GM12878 (cell line): ENCODE data around the gene NHERF2. TPM values are rescaled to one million over a fixed set of nuclear protein-coding genes. Genes with fewer than 3 reads are reported as not detected.

Experiments
- ATAC-seq: fragments of 200-7000 bp; cut with Tn5 transposase; 3 replicates; pipeline ENCODE4 v1.9.1; 2020; ENCODE audit warnings: mild to moderate bottlenecking, moderate library complexity
- BruUV-seq: library from RNA; stranded (reverse); fragments of 400-500 nt; replicated peaks from 2 replicates; lab custom pipeline; 2021; lab: Mats Ljungman, UMichigan
- CTCF ChIA-PET: fragments of 300-600 bp; sonication (Branson Sonifier 250); formaldehyde crosslinking; extraction: SDS; loops from one replicate; lab custom pipeline; 2021; ENCODE audit warnings: inconsistent platforms; lab: Yijun Ruan, JAX
- POLR2A ChIA-PET: fragments of 350-600 bp; formaldehyde crosslinking; extraction: SDS; loops from one replicate; lab custom pipeline; 2021; ENCODE audit warnings: inconsistent platforms; lab: Charles Lee
- RAD21 ChIA-PET: fragments of 300-600 bp; sonication (Branson Sonifier 250); formaldehyde crosslinking; loops from one replicate; lab custom pipeline; 2023; ENCODE audit warnings: antibody characterized with exemption; ENCODE audit not compliant: unreplicated experiment; lab: Charles Lee
- SMC1A ChIA-PET: fragments of 300-600 bp; sonication (Branson Sonifier 250); formaldehyde crosslinking; loops from one replicate; lab custom pipeline; 2023; ENCODE audit not compliant: unreplicated experiment, uncharacterized antibody; lab: Charles Lee
- DNase-seq: peaks from one replicate; pipeline ENCODE4 v3.0.0-alpha.2; 2011; ENCODE audit warnings: low read depth, low spot score
- FAIRE-seq: peaks from 3 replicates; lab custom pipeline; 2011; peaks lifted over from hg19 to GRCh38; lab: Jason Lieb, UNC
- H2AFZ ChIP-seq: 2 replicates; pipeline ENCODE4 v1.6.0; 2011; ENCODE audit warnings: low read depth, low read length, control low read depth; ENCODE audit not compliant: control insufficient read depth
- H3K27ac ChIP-seq: 2 replicates; pipeline ENCODE4 v1.5.1; 2011; ENCODE audit warnings: control low read depth; ENCODE audit not compliant: control insufficient read depth, insufficient read depth
- H3K27me3 ChIP-seq, 2 experiments: replicated peaks in 1 of 2; 2 replicates each; pipeline versions ENCODE4 v1.6.0 to v1.6.1; 2011; ENCODE audit warnings: low read length in 1 of 2; ENCODE audit not compliant: control insufficient read depth in 2 of 2, insufficient read depth in 2 of 2
- H3K36me3 ChIP-seq, 2 experiments: 2 replicates each; pipeline ENCODE4 v1.5.1; 2011; ENCODE audit warnings: low read length in 1 of 2; ENCODE audit not compliant: control insufficient read depth in 2 of 2, insufficient read depth in 2 of 2
- H3K4me1 ChIP-seq: 2 replicates; pipeline ENCODE4 v1.6.1; 2011; ENCODE audit warnings: mild to moderate bottlenecking, low read length, moderate library complexity, mixed read lengths; ENCODE audit not compliant: control insufficient read depth, insufficient read depth
- H3K4me2 ChIP-seq: 2 replicates; pipeline ENCODE4 v1.6.0; 2011; ENCODE audit warnings: control low read depth; ENCODE audit not compliant: control insufficient read depth, insufficient read depth
- H3K4me3 ChIP-seq: fragments of 200-600 bp; sonication (generic); 2 replicates; pipeline ENCODE4 v1.5.1; 2016
- H3K79me2 ChIP-seq: 2 replicates; pipeline ENCODE4 v1.6.0; 2011; ENCODE audit warnings: low read length; ENCODE audit not compliant: control insufficient read depth, insufficient read depth
- H3K9ac ChIP-seq: 2 replicates; pipeline ENCODE4 v1.8.0; 2011; ENCODE audit warnings: low read length, control low read depth, mixed read lengths; ENCODE audit not compliant: control insufficient read depth, insufficient read depth
- H3K9me3 ChIP-seq: replicated peaks from 3 replicates; pipeline ENCODE4 v1.5.1; 2011; ENCODE audit warnings: mild to moderate bottlenecking, low read length; ENCODE audit not compliant: control insufficient read depth, insufficient read depth
- H4K20me1 ChIP-seq: 2 replicates; pipeline ENCODE4 v1.6.0; 2011; ENCODE audit not compliant: control insufficient read depth, insufficient read depth
- ATF7 ChIP-seq: fragments of 450-650 bp; IDR thresholded peaks from 2 replicates; pipeline ENCODE4 v1.6.1; 2016; ENCODE audit warnings: low read depth, mild to moderate bottlenecking
- IKZF2 ChIP-seq, 2 experiments: fragments of 450-650 bp; IDR thresholded peaks; 2 replicates each; pipeline ENCODE4 v1.6.1; 2017; ENCODE audit warnings: mild to moderate bottlenecking in 2 of 2, moderate library complexity in 2 of 2
- MTA3 ChIP-seq: IDR thresholded peaks from 2 replicates; pipeline ENCODE4 v1.6.1; 2012; ENCODE audit warnings: low read length, inconsistent platforms, borderline replicate concordance
- NR2C1 ChIP-seq: fragments of 450-650 bp; IDR thresholded peaks from 2 replicates; pipeline ENCODE4 v1.6.1; 2017; ENCODE audit warnings: antibody characterized with exemption, mild to moderate bottlenecking, moderate library complexity
- PAX8 ChIP-seq: fragments of 450-650 bp; IDR thresholded peaks from 2 replicates; pipeline ENCODE4 v1.6.1; 2017; ENCODE audit warnings: mild to moderate bottlenecking, moderate library complexity
- RAD51 ChIP-seq: fragments of 450-650 bp; IDR thresholded peaks from 2 replicates; pipeline ENCODE4 v1.6.1; 2016; ENCODE audit warnings: moderate library complexity, mild to moderate bottlenecking, inconsistent platforms
- SIN3A ChIP-seq: IDR thresholded peaks from 2 replicates; pipeline ENCODE4 v1.6.1; 2012; ENCODE audit warnings: low read depth, low read length, improper control_type of control experiment
- SRF ChIP-seq, 2 experiments: IDR thresholded peaks; 2 replicates each; pipeline ENCODE4 v1.6.1; 2011; ENCODE audit warnings: low read depth in 2 of 2, low read length in 2 of 2, mild to moderate bottlenecking in 1 of 2, moderate library complexity in 1 of 2
- SUZ12 ChIP-seq: fragments of 200-600 bp; sonication (generic); IDR thresholded peaks from one replicate; pipeline ENCODE4 v1.6.1; 2018; ENCODE audit warnings: antibody characterized with exemption, mild to moderate bottlenecking; ENCODE audit not compliant: unreplicated experiment
- TBL1XR1 ChIP-seq: IDR thresholded peaks from 2 replicates; pipeline ENCODE4 v1.6.1; 2012; ENCODE audit warnings: low read depth, low read length, improper control_type of control experiment
- TCF7 ChIP-seq: IDR thresholded peaks from 2 replicates; pipeline ENCODE4 v1.6.1; 2014; ENCODE audit warnings: antibody characterized with exemption, borderline replicate concordance
- ZNF384 ChIP-seq: IDR thresholded peaks from 2 replicates; pipeline ENCODE4 v1.6.1; 2012; ENCODE audit warnings: low read depth, mild to moderate bottlenecking, low read length, improper control_type of control experiment, borderline replicate concordance
- WGBS: methylation state at CpG from one replicate; pipeline ENCODE4 v1.1.6; 2016; ENCODE audit warnings: low lambda C conversion rate; ENCODE audit not compliant: insufficient replicate concordance, insufficient coverage; ENCODE audit errors: missing lambda C conversion rate; 5-methylcytosine and 5-hydroxymethylcytosine counted together
- in situ Hi-C: fragments of 300-500 bp; cut with MboI; formaldehyde crosslinking; loops from 9 replicates; pipeline ENCODE4 v1.14.3; 2018; ENCODE audit warnings: mixed read lengths
- intact Hi-C: fragments of 100-400 bp; cut with micrococcal nuclease; formaldehyde crosslinking; loops from one replicate; pipeline ENCODE4 v1.14.2; 2022; ENCODE audit not compliant: unreplicated experiment
- polyA plus RNA-seq, 11 experiments: library from polyadenylated mRNA; depleted of rRNA in 4 of 11; unstranded in 6 of 11; stranded (reverse) in 5 of 11; fragments of >200 nt; fragmentation: Nextera tagmentation in 4 of 11; fragmentation: Illumina TruSeq in 1 of 11; extraction: Ambion mirVana in 4 of 11; extraction: Trizol in 1 of 11; gene quantifications; 1 replicate in 1 of 11; 2 replicates in 10 of 11; pipeline versions ENCODE4 v1.2.1 to v1.2.3, GENCODE V29; 2011 to 2016; ENCODE audit warnings: inconsistent platforms in 2 of 11, missing spikeins in 2 of 11, low read depth in 1 of 11
- total RNA-seq, 4 experiments: library from RNA; depleted of rRNA in 3 of 4; stranded (reverse); fragments of >200 nt in 3 of 4; fragmentation: Illumina TruSeq in 1 of 4; extraction: Trizol in 1 of 4; gene quantifications; 2 replicates each; pipeline versions ENCODE4 v1.2.1 to v1.2.3, GENCODE V29; 2013 to 2021
- TF ChIP-seq, protein P1 (sequence below): fragments of 450-650 bp; formaldehyde crosslinking; IDR thresholded peaks from 2 replicates; pipeline ENCODE4 v1.5.0; 2022; ENCODE audit warnings: mild to moderate bottlenecking, missing genetic modification characterization
- TF ChIP-seq, protein P2 (sequence below): IDR thresholded peaks from 2 replicates; pipeline ENCODE4 v1.6.1; 2011; ENCODE audit warnings: low read depth, mild to moderate bottlenecking, low read length, moderate library complexity, borderline replicate concordance; ENCODE audit errors: extremely low read depth
- TF ChIP-seq, protein P3 (sequence below): fragments of 450-650 bp; IDR thresholded peaks from 2 replicates; pipeline ENCODE4 v1.6.1; 2018; ENCODE audit warnings: mild to moderate bottlenecking, low read depth, moderate library complexity; ENCODE audit not compliant: partially characterized antibody
- TF ChIP-seq, protein P4 (sequence below): fragments of 450-650 bp; IDR thresholded peaks from 2 replicates; pipeline ENCODE4 v1.6.1; 2017; ENCODE audit warnings: low read depth, mild to moderate bottlenecking, moderate library complexity

NHERF2 gene
- total and polyA plus RNA-seq, 10 of the 15 experiments (the other 5 are each of a cell fraction or from before 2014, with no cell fraction given), result 0.05 to 0.31 (median 0.08) TPM; not detected in 4

DNA sequence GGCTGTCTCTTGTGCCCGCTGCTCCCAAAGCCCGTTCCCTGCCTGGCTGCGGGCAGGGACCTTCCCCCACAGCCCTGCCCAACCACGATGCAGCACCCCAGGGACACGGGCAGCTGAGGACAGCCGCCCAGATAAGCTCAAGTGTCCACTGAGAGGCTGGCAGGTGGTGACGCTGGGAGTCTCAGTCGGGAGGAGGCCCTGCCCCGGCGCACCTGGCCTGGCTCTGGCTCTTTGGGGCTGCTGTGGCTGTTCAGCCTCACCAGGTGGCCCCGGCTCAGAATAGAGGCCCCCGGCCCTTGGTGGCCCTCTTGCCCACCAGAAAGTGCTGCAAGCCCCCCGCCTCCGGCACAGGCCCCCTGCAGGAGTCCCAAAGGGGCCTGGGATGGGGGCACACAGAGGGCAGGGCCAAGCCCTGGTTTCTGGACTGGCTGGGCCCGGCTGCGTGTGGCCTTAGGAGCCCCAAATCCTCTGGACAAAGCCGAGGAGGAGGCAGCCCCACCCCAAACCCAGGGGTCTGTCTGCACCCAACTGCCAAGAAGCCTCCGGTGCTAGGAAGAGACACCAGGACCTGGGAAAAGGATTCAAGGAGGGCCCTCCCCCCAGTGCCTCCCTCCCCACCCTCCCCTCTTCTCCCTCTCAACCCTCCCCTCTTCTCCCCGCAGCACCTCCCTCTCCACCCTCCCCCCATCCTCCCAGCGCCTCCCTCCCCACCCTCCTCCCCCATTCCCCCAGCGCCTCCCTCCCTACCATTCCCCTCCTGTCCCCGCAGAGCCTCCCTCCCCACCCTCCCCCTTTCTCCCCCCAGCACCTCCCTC is 15.7 kb downstream of the NHERF2 start:
- intact Hi-C loops, result no loop called here
- no peak for FAIRE-seq
- no peak overlapping the region for H3K27ac ChIP-seq
- no peaks in the 10 kb centered on the region for H3K9me3 ChIP-seq
- no peak for DNase-seq
- no TSS peak for BruUV-seq
- no peak overlapping the region for H3K9ac ChIP-seq
- ChIA-PET RAD21 (no interaction called here), CTCF (no interaction called here), POLR2A (interaction anchor here (0.9 kb wide), 1 partner anchor 78 kb away, joined by 3 read pairs; the partner anchor contains the start of gene RPS2), SMC1A (no interaction called here)
- peaks cover 0 to 1% of the 10 kb centered on the region in 2 experiments; a peak in 2 of 4 replicates for H3K36me3 ChIP-seq
- no peak overlapping the region for H3K4me2 ChIP-seq
- H3K27me3 ChIP-seq, result no peaks in the 10 kb centered on the region
- peaks cover 4% of the 10 kb centered on the region; the same call in 1 of the 2 replicates for H3K79me2 ChIP-seq
- in situ Hi-C loops, result no loop called here
- no peak overlapping the region for H3K4me3 ChIP-seq
- H2AFZ ChIP-seq, result no peak overlapping the region
- ATAC-seq, result no peak
- H3K4me1 ChIP-seq, result peaks cover 18% of the 10 kb centered on the region
- H4K20me1 ChIP-seq, result no peaks in the 10 kb centered on the region
- WGBS, result 96% methylated on average over 16 of the region's 22 CpGs
- TF ChIP-seq SUZ12 (no peak), NR2C1 (no peak), SRF (IDR thresholded peaks at IDR 0.05; ENCODE audit: low read depth in 2 of 2, low read length in 2 of 2) (no peak), ATF7 (no peak), RAD51 (no peak), ZNF384 (no peak), TBL1XR1 (no peak), SIN3A (no peak), TCF7 (no peak), MTA3 (no peak), PAX8 (no peak), IKZF2 (IDR thresholded peaks at IDR 0.05) (no peak)
- TF ChIP-seq, protein P1, sequence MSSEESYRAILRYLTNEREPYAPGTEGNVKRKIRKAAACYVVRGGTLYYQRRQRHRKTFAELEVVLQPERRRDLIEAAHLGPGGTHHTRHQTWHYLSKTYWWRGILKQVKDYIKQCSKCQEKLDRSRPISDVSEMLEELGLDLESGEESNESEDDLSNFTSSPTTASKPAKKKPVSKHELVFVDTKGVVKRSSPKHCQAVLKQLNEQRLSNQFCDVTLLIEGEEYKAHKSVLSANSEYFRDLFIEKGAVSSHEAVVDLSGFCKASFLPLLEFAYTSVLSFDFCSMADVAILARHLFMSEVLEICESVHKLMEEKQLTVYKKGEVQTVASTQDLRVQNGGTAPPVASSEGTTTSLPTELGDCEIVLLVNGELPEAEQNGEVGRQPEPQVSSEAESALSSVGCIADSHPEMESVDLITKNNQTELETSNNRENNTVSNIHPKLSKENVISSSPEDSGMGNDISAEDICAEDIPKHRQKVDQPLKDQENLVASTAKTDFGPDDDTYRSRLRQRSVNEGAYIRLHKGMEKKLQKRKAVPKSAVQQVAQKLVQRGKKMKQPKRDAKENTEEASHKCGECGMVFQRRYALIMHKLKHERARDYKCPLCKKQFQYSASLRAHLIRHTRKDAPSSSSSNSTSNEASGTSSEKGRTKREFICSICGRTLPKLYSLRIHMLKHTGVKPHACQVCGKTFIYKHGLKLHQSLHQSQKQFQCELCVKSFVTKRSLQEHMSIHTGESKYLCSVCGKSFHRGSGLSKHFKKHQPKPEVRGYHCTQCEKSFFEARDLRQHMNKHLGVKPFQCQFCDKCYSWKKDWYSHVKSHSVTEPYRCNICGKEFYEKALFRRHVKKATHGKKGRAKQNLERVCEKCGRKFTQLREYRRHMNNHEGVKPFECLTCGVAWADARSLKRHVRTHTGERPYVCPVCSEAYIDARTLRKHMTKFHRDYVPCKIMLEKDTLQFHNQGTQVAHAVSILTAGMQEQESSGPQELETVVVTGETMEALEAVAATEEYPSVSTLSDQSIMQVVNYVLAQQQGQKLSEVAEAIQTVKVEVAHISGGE (CRISPR knock-in tag), result no peak
- TF ChIP-seq, protein P2, sequence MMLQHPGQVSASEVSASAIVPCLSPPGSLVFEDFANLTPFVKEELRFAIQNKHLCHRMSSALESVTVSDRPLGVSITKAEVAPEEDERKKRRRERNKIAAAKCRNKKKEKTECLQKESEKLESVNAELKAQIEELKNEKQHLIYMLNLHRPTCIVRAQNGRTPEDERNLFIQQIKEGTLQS, result no peak
- TF ChIP-seq, protein P3, sequence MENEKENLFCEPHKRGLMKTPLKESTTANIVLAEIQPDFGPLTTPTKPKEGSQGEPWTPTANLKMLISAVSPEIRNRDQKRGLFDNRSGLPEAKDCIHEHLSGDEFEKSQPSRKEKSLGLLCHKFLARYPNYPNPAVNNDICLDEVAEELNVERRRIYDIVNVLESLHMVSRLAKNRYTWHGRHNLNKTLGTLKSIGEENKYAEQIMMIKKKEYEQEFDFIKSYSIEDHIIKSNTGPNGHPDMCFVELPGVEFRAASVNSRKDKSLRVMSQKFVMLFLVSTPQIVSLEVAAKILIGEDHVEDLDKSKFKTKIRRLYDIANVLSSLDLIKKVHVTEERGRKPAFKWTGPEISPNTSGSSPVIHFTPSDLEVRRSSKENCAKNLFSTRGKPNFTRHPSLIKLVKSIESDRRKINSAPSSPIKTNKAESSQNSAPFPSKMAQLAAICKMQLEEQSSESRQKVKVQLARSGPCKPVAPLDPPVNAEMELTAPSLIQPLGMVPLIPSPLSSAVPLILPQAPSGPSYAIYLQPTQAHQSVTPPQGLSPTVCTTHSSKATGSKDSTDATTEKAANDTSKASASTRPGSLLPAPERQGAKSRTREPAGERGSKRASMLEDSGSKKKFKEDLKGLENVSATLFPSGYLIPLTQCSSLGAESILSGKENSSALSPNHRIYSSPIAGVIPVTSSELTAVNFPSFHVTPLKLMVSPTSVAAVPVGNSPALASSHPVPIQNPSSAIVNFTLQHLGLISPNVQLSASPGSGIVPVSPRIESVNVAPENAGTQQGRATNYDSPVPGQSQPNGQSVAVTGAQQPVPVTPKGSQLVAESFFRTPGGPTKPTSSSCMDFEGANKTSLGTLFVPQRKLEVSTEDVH, result no peak
- TF ChIP-seq, protein P4, sequence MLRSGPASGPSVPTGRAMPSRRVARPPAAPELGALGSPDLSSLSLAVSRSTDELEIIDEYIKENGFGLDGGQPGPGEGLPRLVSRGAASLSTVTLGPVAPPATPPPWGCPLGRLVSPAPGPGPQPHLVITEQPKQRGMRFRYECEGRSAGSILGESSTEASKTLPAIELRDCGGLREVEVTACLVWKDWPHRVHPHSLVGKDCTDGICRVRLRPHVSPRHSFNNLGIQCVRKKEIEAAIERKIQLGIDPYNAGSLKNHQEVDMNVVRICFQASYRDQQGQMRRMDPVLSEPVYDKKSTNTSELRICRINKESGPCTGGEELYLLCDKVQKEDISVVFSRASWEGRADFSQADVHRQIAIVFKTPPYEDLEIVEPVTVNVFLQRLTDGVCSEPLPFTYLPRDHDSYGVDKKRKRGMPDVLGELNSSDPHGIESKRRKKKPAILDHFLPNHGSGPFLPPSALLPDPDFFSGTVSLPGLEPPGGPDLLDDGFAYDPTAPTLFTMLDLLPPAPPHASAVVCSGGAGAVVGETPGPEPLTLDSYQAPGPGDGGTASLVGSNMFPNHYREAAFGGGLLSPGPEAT, result no peak
